H9 (cell line): ENCODE results near the gene DSN1. TPM values are rescaled to one million over a fixed set of nuclear protein-coding genes. Genes with fewer than 3 reads are reported as not detected.

ENCODE experiments used
- DNase-seq: peaks from one replicate; pipeline ENCODE4 v3.0.0-alpha.2; 2017
- H2AFZ ChIP-seq: one replicate; pipeline ENCODE4 v1.6.1; 2013; ENCODE audit warnings: mild to moderate bottlenecking, low read length, control low read depth, moderate library complexity
- H2AK5ac ChIP-seq: 2 replicates; pipeline ENCODE4 v1.6.1; 2013; ENCODE audit warnings: low read length, control low read depth, mixed read lengths; ENCODE audit not compliant: insufficient read length
- H2BK120ac ChIP-seq: one replicate; pipeline ENCODE4 v1.6.1; 2013; ENCODE audit warnings: low read depth, mild to moderate bottlenecking, low read length, control low read depth, inconsistent platforms; ENCODE audit not compliant: poor library complexity, severe bottlenecking
- H2BK12ac ChIP-seq: 2 replicates; pipeline ENCODE4 v1.6.1; 2013; ENCODE audit warnings: low read length, control low read depth, mixed read lengths, low read depth; ENCODE audit not compliant: insufficient read length
- H2BK15ac ChIP-seq: 2 replicates; pipeline ENCODE4 v1.6.1; 2013; ENCODE audit warnings: low read depth, low read length, control low read depth
- H2BK20ac ChIP-seq: one replicate; pipeline ENCODE4 v1.6.1; 2013; ENCODE audit warnings: low read depth, mild to moderate bottlenecking, low read length, control low read depth, inconsistent platforms; ENCODE audit not compliant: poor library complexity, severe bottlenecking
- H2BK5ac ChIP-seq: 2 replicates; pipeline ENCODE4 v1.6.1; 2013; ENCODE audit warnings: low read length, control low read depth, mixed read lengths; ENCODE audit not compliant: insufficient read length
- H3K14ac ChIP-seq: 2 replicates; pipeline ENCODE4 v1.6.1; 2013; ENCODE audit warnings: low read length, control low read depth; ENCODE audit not compliant: insufficient read depth
- H3K18ac ChIP-seq: 2 replicates; pipeline ENCODE4 v1.6.1; 2013; ENCODE audit warnings: low read depth, mild to moderate bottlenecking, mixed read lengths, low read length, control low read depth; ENCODE audit not compliant: insufficient read length
- H3K23ac ChIP-seq: 2 replicates; pipeline ENCODE4 v1.6.1; 2013; ENCODE audit warnings: low read length, control low read depth, mixed read lengths, low read depth; ENCODE audit not compliant: insufficient read length
- H3K23me2 ChIP-seq: 2 replicates; pipeline ENCODE4 v1.6.1; 2013; ENCODE audit warnings: low read depth, mild to moderate bottlenecking, mixed read lengths, low read length, control low read depth; ENCODE audit not compliant: insufficient read length, poor library complexity, severe bottlenecking
- H3K27ac ChIP-seq: 2 replicates; pipeline ENCODE4 v1.5.1; 2013; ENCODE audit warnings: low read length, control low read depth, mixed read lengths, low read depth; ENCODE audit not compliant: insufficient read length
- H3K27me3 ChIP-seq: 2 replicates; pipeline ENCODE4 v1.6.1; 2013; ENCODE audit warnings: low read length, control low read depth, inconsistent platforms; ENCODE audit not compliant: insufficient read depth
- H3K4ac ChIP-seq: 2 replicates; pipeline ENCODE4 v1.6.1; 2013; ENCODE audit warnings: low read depth, mild to moderate bottlenecking, control low read depth, inconsistent platforms, low read length, moderate library complexity
- H3K4me1 ChIP-seq: 2 replicates; pipeline ENCODE4 v1.6.1; 2013; ENCODE audit warnings: low read length, control low read depth, inconsistent platforms; ENCODE audit not compliant: insufficient read depth
- H3K4me2 ChIP-seq: 2 replicates; pipeline ENCODE4 v1.6.1; 2013; ENCODE audit warnings: low read length, control low read depth, mixed read lengths; ENCODE audit not compliant: insufficient read length, insufficient read depth
- H3K56ac ChIP-seq: 2 replicates; pipeline ENCODE4 v1.6.1; 2013; ENCODE audit warnings: low read depth, mild to moderate bottlenecking, mixed read lengths, low read length, control low read depth; ENCODE audit not compliant: insufficient read length
- H3K79me1 ChIP-seq: 2 replicates; pipeline ENCODE4 v1.6.1; 2013; ENCODE audit warnings: low read depth, mild to moderate bottlenecking, moderate library complexity, low read length, control low read depth, inconsistent platforms; ENCODE audit not compliant: insufficient read depth, poor library complexity, severe bottlenecking
- H3K79me2 ChIP-seq: 2 replicates; pipeline ENCODE4 v1.6.1; 2013; ENCODE audit warnings: low read length, control low read depth, inconsistent platforms; ENCODE audit not compliant: insufficient read depth
- H3K9ac ChIP-seq: 2 replicates; pipeline ENCODE4 v1.6.1; 2013; ENCODE audit warnings: low read length, control low read depth, mixed read lengths; ENCODE audit not compliant: insufficient read length; ENCODE audit errors: extremely low read depth
- H3K9me3 ChIP-seq: one replicate; pipeline ENCODE4 v1.6.1; 2013; ENCODE audit warnings: low read depth, low read length, inconsistent platforms; ENCODE audit not compliant: control insufficient read depth
- H3T11ph ChIP-seq: one replicate; pipeline ENCODE4 v1.6.1; 2013; ENCODE audit warnings: mild to moderate bottlenecking, low read length, control low read depth, inconsistent platforms
- H4K20me1 ChIP-seq: one replicate; pipeline ENCODE4 v1.6.1; 2013; ENCODE audit not compliant: control insufficient read depth, insufficient read length, insufficient read depth
- H4K5ac ChIP-seq: 2 replicates; pipeline ENCODE4 v1.6.1; 2013; ENCODE audit warnings: low read depth, mild to moderate bottlenecking, mixed read lengths, low read length, control low read depth; ENCODE audit not compliant: insufficient read length
- H4K8ac ChIP-seq: replicated peaks from 2 replicates; pipeline ENCODE4 v1.6.1; 2013; ENCODE audit warnings: low read length, control low read depth, mixed read lengths, low read depth; ENCODE audit not compliant: insufficient read length
- H4K91ac ChIP-seq: 2 replicates; pipeline ENCODE4 v1.6.1; 2013; ENCODE audit warnings: low read depth, mild to moderate bottlenecking, moderate library complexity, mixed read lengths, low read length, control low read depth; ENCODE audit not compliant: insufficient read length
- H3K27ac Mint-ChIP-seq, 3 experiments: 2 replicates in 2 of 3; 3 replicates in 1 of 3; pipeline ENCODE4 v1.8.0; 2020 to 2021; ENCODE audit warnings: mixed read lengths in 3 of 3, mild to moderate bottlenecking in 1 of 3, moderate library complexity in 1 of 3
- H3K27me3 Mint-ChIP-seq: 2 replicates; pipeline ENCODE4 v1.8.0; 2021; ENCODE audit warnings: low read depth, mild to moderate bottlenecking, moderate library complexity, mixed read lengths
- H3K36me3 Mint-ChIP-seq, 3 experiments: 2 replicates in 2 of 3; 3 replicates in 1 of 3; pipeline ENCODE4 v1.8.0; 2020 to 2021; ENCODE audit warnings: low read depth in 3 of 3, mixed read lengths in 3 of 3; ENCODE audit not compliant: insufficient read depth in 1 of 3
- H3K4me1 Mint-ChIP-seq, 2 experiments: 2 replicates each; pipeline ENCODE4 v1.8.0; 2020; ENCODE audit warnings: mixed read lengths in 2 of 2
- H3K4me3 Mint-ChIP-seq, 2 experiments: 2 replicates in 1 of 2; 3 replicates in 1 of 2; pipeline ENCODE4 v1.8.0; 2020 to 2021; ENCODE audit warnings: mild to moderate bottlenecking in 2 of 2, mixed read lengths in 2 of 2, moderate library complexity in 1 of 2
- H3K9me3 Mint-ChIP-seq, 2 experiments: 2 replicates in 1 of 2; 3 replicates in 1 of 2; pipeline ENCODE4 v1.8.0; 2020; ENCODE audit warnings: mild to moderate bottlenecking in 2 of 2, mixed read lengths in 2 of 2, moderate library complexity in 1 of 2
- CTCF ChIP-seq: fragments of 200-600 bp; sonication (generic); conservative IDR thresholded peaks from 3 replicates; pipeline ENCODE4 v1.8.0; 2021; ENCODE audit warnings: antibody characterized with exemption, mild to moderate bottlenecking
- WGBS: extraction: QIAGEN DNeasy Blood & Tissue Kit; methylation state at CpG from one replicate; pipeline ENCODE4 v1.1.7; 2013; ENCODE audit warnings: missing lambda C conversion rate, low lambda C conversion rate, mixed read lengths; ENCODE audit not compliant: insufficient read length; ENCODE audit errors: extremely low coverage; 5-methylcytosine and 5-hydroxymethylcytosine counted together
- total RNA-seq: library from RNA; stranded (reverse); gene quantifications from 2 replicates; pipeline ENCODE4 v1.2.1, GENCODE V29; 2021

Gene DSN1
- total RNA-seq, 1 experiment from 2014 or later, result 22.8 TPM

GRCh38 chr20:36794116-36794474 lies 20.5 kb upstream of the DSN1 start:
- no peak for TF ChIP-seq CTCF
- Histone ChIP-seq H2AFZ (no peak overlapping the region), H4K91ac (no peak overlapping the region), H3K4me2 (no peak overlapping the region), H3T11ph (no peak overlapping the region), H2BK20ac (no peak overlapping the region), H2BK5ac (no peak overlapping the region), H3K23ac (no peak overlapping the region), H3K4me1 (no peaks in the 10 kb centered on the region), H3K4ac (no peak overlapping the region), H3K9me3 (no peaks in the 10 kb centered on the region), H2BK12ac (no peak overlapping the region), H4K8ac (no peak overlapping the region), H3K18ac (no peak overlapping the region), H2AK5ac (no peak overlapping the region), H3K27ac (no peak overlapping the region), H3K23me2 (no peaks in the 10 kb centered on the region), H3K79me2 (no peaks in the 10 kb centered on the region), H2BK120ac (no peak overlapping the region), H3K14ac (no peak overlapping the region), H4K20me1 (no peaks in the 10 kb centered on the region), H4K5ac (no peak overlapping the region), H3K79me1 (no peaks in the 10 kb centered on the region), H3K56ac (no peak overlapping the region), H3K9ac (no peak overlapping the region), H3K27me3 (no peaks in the 10 kb centered on the region), H2BK15ac (no peak overlapping the region)
- no peaks in the 10 kb centered on the region for H3K9me3 Mint-ChIP-seq
- WGBS, result no CpG with 5 or more reads among the region's 20 CpGs
- peaks cover 12 to 74% (median 66%) of the 10 kb centered on the region in 3 experiments; a peak in 6 of 7 replicates for H3K36me3 Mint-ChIP-seq
- H3K4me3 Mint-ChIP-seq, result no peak overlapping the region
- no peak for DNase-seq
- no peaks in the 10 kb centered on the region for H3K27me3 Mint-ChIP-seq
- no peak overlapping the region for H3K27ac Mint-ChIP-seq
- H3K4me1 Mint-ChIP-seq, result peaks cover 0 to 8% of the 10 kb centered on the region in 2 experiments; a peak in 2 of 4 replicates
